Neutrophil (primary cell): ENCODE data around the gene LKAAEAR1.

Experiments used
- H3K27ac ChIP-seq: fragments of 200-600 bp; sonication (generic); 2 replicates; pipeline ENCODE4 v1.5.1; 2016; ENCODE audit warnings: mild to moderate bottlenecking, moderate library complexity
- H3K27me3 ChIP-seq: fragments of 200-600 bp; sonication (generic); 2 replicates; pipeline ENCODE4 v1.6.0; 2016; ENCODE audit warnings: mild to moderate bottlenecking
- H3K36me3 ChIP-seq: fragments of 200-600 bp; sonication (generic); 2 replicates; pipeline ENCODE4 v1.5.1; 2017
- H3K4me1 ChIP-seq, 2 experiments: fragments of 200-600 bp in 1 of 2; sonication (generic) in 1 of 2; 1 replicate in 1 of 2; 2 replicates in 1 of 2; pipeline versions ENCODE4 v1.5.1 to v1.6.1; 2013 to 2016; ENCODE audit warnings: low read depth in 1 of 2, low read length in 1 of 2, mild to moderate bottlenecking in 1 of 2, moderate library complexity in 1 of 2; ENCODE audit not compliant: control insufficient read depth in 1 of 2, insufficient read depth in 1 of 2
- H3K4me3 ChIP-seq, 2 experiments: fragments of 200-600 bp in 1 of 2; sonication (generic) in 1 of 2; 1 replicate in 1 of 2; 2 replicates in 1 of 2; pipeline ENCODE4 v1.5.1; 2013 to 2016; ENCODE audit warnings: low read depth in 1 of 2, low read length in 1 of 2, mild to moderate bottlenecking in 1 of 2, moderate library complexity in 1 of 2
- H3K9me3 ChIP-seq: fragments of 200-600 bp; sonication (generic); 2 replicates; pipeline ENCODE4 v1.5.1; 2016
- CTCF ChIP-seq: fragments of 200-600 bp; sonication (generic); IDR thresholded peaks from 2 replicates; pipeline ENCODE4 v1.5.1; 2016; ENCODE audit warnings: antibody characterized with exemption

The LKAAEAR1 gene

DNA sequence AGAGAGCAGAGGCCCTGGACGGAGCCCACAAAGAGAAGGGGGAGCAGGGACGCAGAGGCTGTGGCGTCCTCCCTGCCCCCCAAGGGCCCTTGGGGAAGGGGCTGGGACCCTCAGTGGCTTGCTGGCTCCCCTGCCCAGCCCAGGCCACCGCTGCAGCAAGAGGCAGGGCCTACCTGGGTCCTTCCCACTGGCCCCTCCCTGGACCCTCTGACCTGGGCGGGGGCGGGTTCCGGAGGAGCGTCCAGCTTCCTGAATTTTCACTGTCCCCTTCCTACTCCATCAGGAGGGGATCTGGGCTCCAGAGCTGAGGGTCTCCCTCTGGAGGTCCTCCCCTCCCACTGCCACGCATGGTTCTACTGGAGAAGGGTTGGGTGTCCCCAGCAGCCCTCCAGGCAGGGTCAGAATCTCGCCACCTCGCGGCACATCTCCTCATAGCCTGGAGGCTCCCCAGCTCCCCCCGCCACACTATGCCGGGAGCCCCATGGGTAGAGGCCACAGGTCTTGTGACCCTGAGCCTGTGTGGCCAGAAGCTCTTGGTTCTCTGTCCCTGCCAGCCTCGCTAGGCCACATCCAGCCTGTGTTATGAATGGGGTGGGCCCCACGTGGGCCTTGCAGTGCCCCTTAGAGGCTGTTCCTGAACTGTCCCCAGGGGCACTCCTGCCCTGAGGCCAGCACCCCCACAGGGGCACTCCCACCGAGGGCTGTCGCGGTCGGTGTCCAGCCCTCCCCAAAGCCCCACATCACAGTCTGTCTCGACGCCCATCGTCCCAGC lies 33.8 kb downstream of the LKAAEAR1 start:
- Histone ChIP-seq H3K27ac (no peak overlapping the region), H3K27me3 (peaks cover 98% of the 10 kb centered on the region), H3K4me1 (peaks cover 10 to 20% of the 10 kb centered on the region in 2 experiments)

GRCh38 chr20:64049878-64050260 lies 34.3 kb downstream of the LKAAEAR1 start:
- H3K36me3 ChIP-seq = no peaks in the 10 kb centered on the region
- peaks cover 10 to 20% of the 10 kb centered on the region in 2 experiments for H3K4me1 ChIP-seq
- TF ChIP-seq CTCF = no peak
- peaks cover 98% of the 10 kb centered on the region for H3K27me3 ChIP-seq
- no peaks in the 10 kb centered on the region for H3K9me3 ChIP-seq
- H3K4me3 ChIP-seq = no peak overlapping the region
- H3K27ac ChIP-seq = no peak overlapping the region

More for the DNA sequence above, 33.8 kb downstream of the LKAAEAR1 start:
- no peak overlapping the region for H3K4me3 ChIP-seq
- no peaks in the 10 kb centered on the region for H3K9me3 ChIP-seq
- TF ChIP-seq CTCF = no peak
- no peaks in the 10 kb centered on the region for H3K36me3 ChIP-seq

- TF ChIP-seq CTCF = no peak
- no peaks in the 10 kb centered on the region for H3K9me3 ChIP-seq
- no peak within 1 kb of the TSS for H3K27ac ChIP-seq
- no peaks in the 10 kb centered on the region for H3K36me3 ChIP-seq
- no peak within 1 kb of the TSS for H3K4me3 ChIP-seq
- peaks cover 7 to 17% of the 10 kb centered on the region in 2 experiments for H3K4me1 ChIP-seq
- peaks cover 100% of the 10 kb centered on the region for H3K27me3 ChIP-seq
Measured at GRCh38 chr20:64049060-64049877, 34.9 kb downstream of the LKAAEAR1 start, which contains the start of gene SOX18. Gene SOX18, minus strand, starts transcription at chr20:64049639. Its CDS starts 123 bp downstream, at chr20:64049516.

GRCh38 chr20:64048402-64049044 lies 35.7 kb downstream of the LKAAEAR1 start:
- H3K27me3 ChIP-seq = peaks cover 100% of the 10 kb centered on the region
- H3K36me3 ChIP-seq = no peaks in the 10 kb centered on the region
- TF ChIP-seq CTCF = no peak
- H3K9me3 ChIP-seq = no peaks in the 10 kb centered on the region
- H3K4me3 ChIP-seq = no peak overlapping the region
- H3K27ac ChIP-seq = no peak overlapping the region
- H3K4me1 ChIP-seq = peaks cover 0 to 10% of the 10 kb centered on the region in 2 experiments

DNA sequence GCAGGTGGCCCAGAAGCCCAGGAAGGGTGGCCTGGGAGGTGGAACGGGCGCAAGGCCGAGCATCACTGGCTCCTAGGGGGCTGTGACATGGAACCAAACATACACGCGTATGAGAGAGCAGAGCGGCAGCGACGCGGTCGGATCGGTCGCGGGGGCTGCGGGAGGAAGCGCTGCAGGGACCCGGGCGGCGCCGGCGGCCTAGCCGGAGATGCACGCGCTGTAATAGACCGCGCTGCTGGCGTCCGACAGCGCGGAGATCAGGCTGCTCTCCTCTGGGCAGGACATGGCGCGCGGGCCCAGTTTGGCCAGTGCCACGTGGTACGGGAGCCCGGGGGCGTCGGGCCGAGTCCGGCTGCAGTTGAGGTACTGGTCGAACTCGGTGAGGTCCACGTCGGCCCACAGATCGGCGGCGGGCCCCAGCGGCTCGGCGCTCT lies 36.2 kb downstream of the LKAAEAR1 start:
- no peaks in the 10 kb centered on the region for H3K9me3 ChIP-seq
- H3K4me1 ChIP-seq = peaks cover 0 to 10% of the 10 kb centered on the region in 2 experiments
- TF ChIP-seq CTCF = no peak
- peaks cover 100% of the 10 kb centered on the region for H3K27me3 ChIP-seq
- H3K4me3 ChIP-seq = no peak overlapping the region
- H3K36me3 ChIP-seq = no peaks in the 10 kb centered on the region
- no peak overlapping the region for H3K27ac ChIP-seq
